GM19372 (cell line): ENCODE measurements around the gene POMT1.
"Not testable (repeated sequence)": the region's sequence is repeated elsewhere in the genome, so short reads cannot be mapped to it uniquely, and the experiment has no call there.

ENCODE experiments used
- ATAC-seq: cut with Tn5 transposase; IDR thresholded peaks from one replicate; pipeline ENCODE4 v1.9.1; 2021; ENCODE audit warnings: mild to moderate bottlenecking, low read depth, moderate library complexity; ENCODE audit not compliant: unreplicated experiment

The POMT1 gene

DNA sequence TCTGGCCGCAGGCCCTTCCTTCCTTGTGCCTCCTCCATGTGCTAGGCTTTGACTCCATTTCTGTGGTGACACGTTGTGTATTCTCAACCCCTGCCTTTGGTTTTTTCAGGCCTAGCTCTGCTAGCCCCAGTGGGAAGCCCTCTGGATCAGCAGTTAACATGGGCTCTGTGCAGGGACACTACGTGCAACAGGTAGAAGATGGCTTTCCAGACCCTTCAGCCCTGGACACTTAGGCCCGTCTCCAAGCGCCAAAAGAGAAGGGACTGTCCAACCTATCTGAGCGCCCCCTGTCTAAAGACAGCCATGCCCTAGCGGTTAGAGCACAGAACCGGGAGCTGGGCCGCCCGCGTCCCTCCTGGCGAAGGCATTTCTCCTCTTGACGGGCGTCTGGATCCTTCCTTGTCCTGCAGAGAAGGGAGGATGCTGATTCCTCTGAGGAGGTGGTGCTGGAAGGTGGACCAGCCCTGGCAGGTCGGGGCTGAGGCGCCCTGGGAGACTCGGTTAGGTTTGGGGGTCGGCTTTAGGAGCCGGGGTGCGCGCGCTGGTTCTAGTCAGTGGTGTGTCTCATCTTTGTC lies 8.3 kb upstream of the POMT1 start:
- ATAC-seq = no peak

DNA sequence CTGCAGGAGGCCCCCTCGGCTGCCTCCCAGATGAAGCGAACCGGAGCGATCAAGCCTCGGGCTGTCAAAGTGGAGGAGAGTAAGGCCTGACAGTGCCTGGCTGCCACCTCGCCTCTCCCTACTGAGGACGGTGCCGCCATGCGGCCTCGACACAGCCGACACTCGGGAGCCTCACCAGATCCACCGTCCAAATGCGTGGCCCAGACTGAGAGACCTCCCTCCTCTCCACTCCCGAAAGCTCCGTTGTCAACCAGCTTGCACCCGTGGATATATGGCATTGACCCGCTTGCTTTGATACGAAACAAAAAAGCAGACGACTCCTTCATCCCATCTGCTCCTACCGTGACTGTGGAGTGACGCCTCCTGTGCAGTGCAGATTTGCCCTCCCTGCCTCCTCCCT lies 6.9 kb upstream of the POMT1 start:
- no peak for ATAC-seq

DNA sequence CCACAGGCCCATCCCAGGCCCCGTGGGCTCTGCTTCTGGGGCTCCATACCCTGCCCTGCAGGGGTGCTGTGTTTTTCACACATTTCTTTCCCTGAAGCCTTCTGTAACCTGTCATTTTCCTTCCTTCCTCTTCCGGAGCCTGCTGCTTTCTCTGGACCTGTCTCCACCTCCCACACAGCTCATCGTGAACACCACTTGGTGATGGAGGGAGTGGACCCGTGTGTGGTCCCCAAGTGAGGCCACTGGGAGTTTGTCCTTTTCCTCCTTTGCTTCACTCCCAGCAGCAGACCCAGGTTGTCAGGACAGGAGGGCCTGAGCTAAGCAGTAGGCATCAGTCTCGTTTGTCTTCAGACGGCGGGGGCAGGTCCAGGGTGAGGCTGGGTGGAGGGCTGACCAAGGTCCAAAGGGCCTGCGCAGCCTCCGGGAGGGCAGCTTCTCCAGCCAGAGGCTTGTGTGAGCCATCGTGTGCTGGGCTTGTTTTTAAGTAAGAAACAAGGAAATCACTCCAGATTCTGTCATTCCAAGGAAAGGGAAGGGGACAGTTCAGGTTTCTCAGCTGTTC lies 5.8 kb upstream of the POMT1 start:
- ATAC-seq = no peak

DNA sequence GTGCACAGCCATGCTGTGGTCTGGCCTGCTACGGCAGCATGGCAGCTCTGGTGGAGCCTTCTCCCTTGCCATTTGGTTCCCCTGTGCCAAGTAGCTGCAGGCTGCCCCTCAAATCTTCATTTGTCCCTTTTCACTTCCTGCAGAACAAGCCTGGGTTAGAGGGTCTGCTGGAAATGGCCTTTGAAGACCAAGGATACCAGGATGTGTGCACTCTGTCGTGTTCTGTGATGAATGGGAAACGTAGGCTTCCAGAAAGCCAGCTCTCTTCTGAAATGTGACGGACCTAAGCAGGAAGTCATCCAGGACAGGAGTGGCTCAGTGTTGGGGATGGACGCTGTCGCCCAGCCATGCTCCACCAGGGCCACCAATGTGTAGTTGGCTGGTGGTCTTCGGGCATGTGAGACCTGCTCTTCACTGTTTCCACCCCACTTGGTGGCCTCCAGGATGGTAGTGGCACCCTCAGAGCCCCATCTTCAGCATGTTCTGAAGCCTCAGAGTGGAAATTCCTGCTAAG lies 3.4 kb upstream of the POMT1 start:
- no peak for ATAC-seq

DNA sequence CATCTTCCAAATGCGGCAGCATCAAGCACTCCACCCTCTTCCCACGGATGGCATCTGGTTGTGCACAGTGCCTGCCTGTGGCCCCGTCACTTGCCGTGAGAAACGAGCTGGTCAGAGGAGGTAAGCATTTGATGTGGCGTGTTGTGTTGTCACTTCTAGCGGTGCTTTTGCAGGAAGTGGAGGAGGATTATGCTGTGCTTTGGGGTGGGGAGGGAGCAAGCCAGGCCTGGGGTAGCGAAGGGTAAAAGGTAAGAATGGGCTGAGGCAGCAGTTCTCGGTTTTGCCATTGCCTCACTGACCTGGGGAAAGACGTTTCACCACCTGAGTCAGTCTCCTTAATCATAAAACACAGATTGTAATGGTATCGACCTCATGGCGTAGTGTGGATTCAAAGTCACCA lies 2.3 kb upstream of the POMT1 start:
- ATAC-seq = no peak

DNA sequence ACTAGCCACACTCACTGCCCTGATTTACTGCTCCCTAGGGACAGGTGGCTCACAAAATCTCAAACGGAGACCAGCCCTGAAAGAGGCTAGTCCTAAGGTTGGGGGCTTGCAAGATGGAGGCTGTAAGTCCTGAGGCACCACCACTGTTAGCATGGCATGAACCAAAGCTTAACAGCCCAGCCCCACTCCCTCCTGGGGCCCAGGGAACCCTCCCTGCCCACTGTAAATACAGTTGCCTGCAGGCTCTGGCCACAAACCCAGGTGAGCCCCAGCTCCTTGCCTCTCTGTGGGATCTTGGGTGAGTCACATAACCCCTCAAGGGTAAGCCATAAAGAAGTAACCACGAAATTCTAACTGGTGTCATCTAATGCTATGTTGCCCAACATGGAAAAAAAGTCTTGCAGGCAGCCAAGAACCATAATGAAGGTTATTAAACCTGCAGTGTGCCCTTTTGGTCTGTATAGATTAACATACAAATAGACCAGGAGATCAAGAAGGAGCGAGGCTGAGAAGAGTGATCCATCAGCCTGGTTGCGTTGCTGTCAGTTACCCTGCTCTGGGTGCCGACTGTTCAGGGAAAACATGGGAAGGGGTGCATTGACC lies 1.7 kb upstream of the POMT1 start:
- ATAC-seq = no peak

DNA sequence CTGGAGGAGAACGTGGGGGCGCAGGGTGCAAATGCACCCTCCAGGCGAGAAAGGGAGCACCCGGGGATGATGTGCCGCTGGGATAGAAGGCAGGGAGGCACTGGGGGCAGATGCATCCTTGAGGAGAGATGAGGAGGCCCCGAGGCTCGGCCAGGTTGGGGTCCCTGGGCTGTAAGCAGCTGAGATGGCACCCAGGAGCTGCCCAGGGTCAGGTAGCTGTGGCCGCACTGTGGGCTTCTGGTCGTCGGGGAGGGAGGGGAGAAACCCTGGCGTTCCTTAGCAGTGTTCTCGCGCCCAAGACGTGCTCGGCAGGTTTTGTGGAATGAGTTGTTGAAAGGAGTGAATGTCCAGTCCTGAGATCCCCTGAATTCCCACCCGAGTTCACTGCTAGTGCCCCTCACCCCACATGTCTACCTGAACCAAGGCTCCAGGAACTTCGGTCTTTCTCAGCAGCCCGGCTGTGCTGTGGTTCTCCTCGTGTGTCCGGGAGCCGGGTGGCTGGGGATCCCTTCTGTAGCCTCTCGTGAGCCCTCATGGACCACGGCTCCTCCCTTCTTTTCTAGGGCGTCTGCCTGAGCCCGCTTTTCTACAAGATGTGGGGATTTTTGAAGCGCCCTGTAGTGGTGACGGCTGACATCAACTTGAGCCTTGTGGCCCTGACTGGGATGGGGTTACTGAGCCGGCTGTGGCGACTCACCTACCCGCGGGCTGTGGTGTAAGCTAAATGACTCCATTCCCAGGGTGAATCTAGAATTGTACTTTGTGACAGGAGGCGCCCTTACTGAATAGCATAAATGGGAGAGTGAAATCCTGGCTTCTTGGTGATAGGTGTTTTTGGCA lies 1.1 kb downstream of the POMT1 start:
- ATAC-seq = no peak

DNA sequence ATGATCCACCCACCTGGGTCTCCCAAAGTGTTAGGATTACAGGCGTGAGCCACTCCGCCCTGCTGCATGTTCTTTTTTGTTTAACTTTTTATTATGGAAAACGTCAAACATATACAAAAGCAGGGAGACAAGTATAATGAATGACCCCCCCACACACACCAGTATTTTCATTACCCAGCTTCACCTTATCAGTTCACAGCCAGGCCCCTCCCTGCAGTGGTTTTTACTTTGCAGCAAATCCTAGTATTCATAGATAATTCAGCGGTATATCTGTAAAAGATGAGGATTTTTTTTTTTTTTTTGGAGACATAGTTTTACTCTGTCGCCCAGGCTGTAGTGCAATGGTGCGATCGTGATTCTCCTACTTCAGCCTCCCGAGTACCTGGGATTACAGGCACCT lies 2.3 kb downstream of the POMT1 start:
- no peak for ATAC-seq

DNA sequence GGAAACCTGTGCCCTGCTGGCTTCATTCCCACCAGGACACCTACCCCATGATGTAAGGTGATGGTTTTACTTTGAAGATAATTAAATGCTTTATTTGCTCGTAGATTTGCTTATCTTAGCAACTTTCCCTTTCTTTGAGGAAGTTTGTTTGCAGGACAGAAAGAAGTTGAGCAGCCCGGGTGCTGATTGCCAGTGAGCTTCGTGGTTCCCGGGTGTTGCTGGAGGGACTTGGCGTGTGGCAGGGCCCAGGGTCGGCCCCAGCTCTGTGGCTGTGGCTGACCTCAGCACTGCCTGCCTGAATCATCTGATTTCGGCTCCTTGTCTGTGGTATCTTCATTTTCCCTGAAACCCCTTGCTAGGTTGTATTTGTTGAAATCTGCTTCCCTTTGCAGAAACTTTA lies 8.7 kb downstream of the POMT1 start:
- no peak for ATAC-seq

DNA sequence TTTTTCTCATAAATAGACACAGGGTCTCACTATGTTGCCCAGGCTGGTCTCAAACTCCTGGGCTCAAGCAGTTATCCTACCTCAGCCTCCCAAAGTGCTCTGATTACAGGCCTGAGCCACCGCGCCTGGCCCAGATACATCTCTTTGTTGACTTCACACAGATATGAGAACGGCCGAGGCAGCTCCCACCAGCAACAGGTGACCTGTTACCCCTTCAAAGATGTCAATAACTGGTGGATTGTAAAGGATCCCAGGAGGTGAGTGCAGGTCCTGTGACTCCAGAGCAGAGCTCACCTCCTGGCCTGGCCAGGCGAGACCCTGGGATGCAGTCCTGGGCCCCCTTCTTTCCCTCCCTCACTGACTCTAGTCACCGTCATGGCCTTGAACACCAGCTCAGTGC lies 9.2 kb downstream of the POMT1 start:
- ATAC-seq = no peak

DNA sequence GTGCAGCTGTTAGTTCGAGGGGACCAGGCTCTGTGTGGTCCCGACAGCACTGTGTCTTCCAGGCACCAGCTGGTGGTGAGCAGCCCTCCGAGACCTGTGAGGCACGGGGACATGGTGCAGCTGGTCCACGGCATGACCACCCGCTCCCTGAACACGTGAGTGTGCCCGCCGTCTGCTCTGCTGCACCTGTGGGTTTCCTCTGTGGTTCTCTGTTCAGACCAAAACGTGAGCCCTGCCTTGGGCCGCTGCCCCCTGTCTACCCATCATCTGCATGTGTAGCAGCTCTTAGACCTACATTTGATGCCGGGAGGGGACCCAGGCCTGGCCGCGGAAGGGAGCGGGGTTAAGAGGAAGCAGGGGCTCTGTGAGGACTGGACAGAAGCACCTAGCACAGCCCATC lies 10.5 kb downstream of the POMT1 start:
- ATAC-seq = no peak

DNA sequence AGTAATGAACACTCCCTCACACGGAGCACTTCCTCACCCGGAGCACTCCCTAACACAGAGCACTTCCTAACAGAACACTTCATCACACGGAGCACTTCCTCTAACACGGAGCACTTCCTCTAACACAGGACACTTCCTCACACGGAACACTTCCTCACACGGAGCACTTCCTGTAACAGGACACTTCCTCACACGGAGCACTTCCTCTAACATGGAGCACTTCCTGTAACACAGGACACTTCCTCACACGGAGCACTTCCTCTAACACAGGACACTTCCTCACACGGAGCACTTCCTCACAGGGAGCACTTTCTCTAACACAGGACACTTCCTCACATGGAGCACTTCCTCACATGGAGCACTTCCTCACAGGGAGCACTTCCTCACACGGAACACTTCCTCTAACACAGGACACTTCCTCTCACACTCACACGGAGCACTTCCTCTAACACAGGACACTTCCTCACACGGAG lies 12.9 kb downstream of the POMT1 start:
- not testable (repeated sequence) for ATAC-seq

DNA sequence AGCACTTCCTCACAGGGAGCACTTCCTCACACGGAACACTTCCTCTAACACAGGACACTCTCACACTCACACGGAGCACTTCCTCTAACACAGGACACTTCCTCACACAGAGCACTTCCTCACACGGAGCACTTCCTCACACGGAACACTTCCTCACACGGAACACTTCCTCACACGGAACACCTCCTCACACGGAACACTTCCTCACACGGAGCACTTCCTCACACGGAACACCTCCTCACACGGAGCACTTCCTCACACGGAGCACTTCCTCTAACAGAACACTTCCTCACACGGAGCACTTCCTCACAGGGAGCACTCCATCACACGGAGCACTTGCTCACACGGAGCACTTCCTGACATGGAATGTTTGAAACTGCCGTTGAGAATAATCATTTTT lies 13.4 kb downstream of the POMT1 start:
- no peak for ATAC-seq

DNA sequence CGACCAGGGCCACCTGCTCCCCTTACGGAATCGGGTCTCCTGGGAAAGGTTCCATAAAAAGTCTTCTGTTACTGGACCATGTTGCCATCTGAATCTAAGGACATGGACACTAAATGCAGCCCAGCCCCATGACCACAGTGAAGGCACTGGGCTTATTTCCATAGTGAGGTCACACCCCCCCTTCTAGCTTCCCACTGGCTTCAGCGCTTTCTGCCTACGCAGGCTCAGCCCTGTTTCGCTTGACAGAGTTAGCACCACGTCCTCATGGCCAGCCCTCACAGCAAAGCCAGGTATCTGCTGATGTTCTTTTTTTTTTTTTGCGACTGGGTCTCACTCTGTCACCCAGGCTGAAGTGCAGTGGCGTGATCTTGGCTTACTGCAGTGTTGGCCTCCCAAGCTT lies 14.2 kb downstream of the POMT1 start:
- no peak for ATAC-seq

DNA sequence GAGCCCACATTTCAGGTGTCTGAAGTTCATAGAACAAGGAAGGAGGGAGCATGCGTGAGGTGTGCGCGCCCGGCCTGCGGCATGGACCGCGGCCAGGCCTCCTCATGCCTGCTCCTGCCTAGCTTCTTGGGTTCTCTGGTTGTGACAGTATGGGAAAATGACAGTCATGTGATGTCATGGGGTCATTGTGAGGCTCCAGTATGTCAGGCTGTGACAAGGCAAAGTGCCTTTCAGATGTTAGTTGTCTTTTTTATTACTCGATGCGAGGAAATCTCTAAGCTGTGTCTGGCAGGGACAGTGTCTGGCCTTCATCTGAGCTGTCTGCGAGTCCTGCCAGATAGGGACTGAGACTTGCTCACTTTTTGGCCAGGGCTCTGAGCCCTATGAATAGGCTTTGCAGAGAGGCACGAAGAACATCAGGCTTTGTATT lies 15.1 kb downstream of the POMT1 start:
- ATAC-seq = no peak

DNA sequence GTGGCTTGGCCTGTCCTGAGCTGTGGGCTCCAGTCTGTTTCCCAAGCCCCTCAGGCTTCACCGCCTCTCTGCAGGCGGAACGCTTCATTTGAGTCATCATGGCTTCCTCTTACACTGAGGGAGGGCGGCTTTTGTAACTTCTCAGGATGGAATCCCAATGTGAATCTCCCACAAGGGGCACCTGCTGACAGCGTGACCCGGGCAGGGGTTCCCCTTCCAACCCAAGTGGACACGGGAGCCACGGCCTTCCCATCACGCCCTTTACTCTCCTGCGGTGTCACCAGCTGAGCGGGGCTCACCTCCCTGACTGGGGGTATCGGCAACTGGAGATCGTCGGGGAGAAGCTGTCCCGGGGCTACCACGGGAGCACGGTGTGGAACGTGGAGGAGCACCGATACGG lies 15.8 kb downstream of the POMT1 start:
- no peak for ATAC-seq

DNA sequence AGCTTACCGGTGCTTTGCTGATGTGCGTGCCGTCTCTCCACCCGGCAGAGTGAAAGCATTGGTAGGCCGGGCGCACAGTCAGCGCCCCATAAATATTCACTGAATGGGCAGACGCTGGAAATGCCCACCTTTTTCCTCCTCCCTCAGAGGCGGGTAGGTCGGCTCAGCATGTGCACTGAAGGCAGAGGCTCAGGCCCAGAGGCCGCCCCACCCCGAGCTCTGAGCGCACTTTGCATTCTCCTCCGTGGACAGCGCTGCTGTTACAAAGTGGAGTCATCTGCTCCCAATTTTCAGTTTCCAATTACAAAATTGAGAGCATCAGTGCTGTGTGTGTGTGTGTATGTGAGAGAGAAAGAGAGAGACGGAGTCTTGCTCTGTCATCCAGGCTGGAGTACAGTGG lies 17.8 kb downstream of the POMT1 start:
- ATAC-seq = no peak

DNA sequence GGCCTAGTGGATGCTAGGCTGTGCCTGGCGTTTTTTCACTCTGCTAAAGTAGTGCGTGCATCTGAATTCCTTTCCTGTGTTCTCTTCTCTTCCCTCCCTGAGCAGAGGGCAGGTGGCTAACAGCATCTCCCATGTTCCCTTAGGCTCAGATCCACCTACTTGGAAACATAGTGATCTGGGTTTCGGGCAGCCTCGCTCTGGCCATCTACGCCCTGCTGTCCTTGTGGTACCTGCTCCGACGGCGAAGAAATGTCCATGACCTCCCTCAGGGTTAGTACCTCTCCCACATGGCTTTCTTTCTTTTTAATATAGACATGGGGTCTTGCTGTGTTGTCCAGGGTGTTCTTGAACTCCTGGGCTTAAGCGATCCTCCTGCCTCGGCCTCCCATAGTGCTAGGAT lies 18.5 kb downstream of the POMT1 start:
- no peak for ATAC-seq

DNA sequence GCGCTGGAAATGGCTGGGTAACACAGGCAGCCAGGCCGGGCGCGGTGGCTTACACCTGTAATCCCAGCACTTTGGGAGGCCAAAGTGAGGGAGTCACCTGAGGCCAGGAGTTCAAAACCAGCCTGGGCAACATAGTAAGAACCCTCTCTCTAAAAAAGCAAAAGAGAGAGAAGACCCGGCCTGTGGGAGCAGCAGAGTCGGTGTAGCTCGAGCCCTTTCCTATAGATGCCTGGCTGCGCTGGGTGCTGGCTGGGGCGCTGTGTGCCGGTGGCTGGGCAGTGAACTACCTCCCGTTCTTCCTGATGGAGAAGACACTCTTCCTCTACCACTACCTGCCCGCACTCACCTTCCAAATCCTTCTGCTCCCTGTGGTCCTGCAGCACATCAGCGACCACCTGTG lies 19.1 kb downstream of the POMT1 start:
- no peak for ATAC-seq

DNA sequence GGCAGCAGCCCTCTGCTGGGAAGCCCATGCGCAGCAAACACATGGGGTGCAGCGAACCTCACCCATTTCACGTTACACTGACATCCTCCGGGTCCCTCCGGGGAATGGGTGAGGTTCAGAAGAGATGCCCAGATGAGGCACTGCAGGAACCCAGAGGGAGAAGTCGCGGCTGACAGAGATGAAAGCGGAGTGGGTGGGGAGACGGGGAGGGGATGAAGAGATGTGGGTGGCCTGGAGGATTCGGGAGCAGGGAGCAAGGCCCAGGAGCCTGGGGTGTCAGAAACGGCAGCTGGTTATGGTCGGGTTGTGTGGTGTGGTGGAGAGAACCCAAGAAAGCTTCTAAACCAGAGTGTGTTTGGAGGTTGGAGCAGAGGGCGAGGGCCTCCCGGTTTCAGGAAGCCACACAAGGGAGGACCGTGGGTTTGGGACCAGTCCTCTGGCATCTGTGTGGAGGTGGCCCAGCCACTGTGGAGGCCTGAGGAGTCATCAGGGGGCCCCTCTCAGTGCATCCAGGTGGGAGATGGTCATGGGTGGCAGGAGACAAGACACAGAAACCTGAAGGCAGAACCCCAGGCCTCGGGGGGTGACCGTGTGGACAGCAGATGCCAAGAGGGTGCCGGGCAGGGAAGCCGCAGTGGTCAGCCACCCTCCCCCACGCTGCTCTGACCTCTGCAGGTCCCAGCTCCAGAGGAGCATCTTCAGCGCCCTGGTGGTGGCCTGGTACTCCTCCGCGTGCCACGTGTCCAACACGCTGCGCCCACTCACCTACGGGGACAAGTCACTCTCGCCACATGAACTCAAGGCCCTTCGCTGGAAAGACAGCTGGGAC lies 19.8 kb downstream of the POMT1 start:
- ATAC-seq = no peak

DNA sequence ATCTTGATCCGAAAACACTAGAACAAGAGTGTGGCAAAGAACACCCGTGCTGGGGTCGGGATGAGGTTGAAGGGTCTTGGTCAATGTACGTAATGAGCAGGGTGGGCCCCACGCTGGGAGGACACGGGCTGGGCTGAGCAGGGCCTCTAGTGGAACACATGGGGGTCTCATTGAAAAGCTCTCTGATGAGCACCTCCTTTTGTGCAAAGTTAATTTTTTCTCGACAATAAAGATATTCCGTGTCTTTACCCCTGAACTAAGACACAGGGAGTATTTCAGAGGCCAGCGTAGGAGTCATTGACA lies 20.3 kb downstream of the POMT1 start:
- ATAC-seq = no peak
